Measurements from ENCODE around the gene KCNQ5. TPM values are rescaled to one million over a fixed set of nuclear protein-coding genes. Genes with fewer than 3 reads are reported as not detected.

Gene KCNQ5
- total RNA-seq, 1 experiment from 2014 or later: 0.07 TPM

GRCh38 chr6:73054958-73055357 lies 433.1 kb downstream of the KCNQ5 start:
- no peaks in the 10 kb centered on the region for H3K4me1 ChIP-seq (ENCODE audit: insufficient read depth, low read length)
- no peak overlapping the region for H3K14ac ChIP-seq (ENCODE audit: insufficient read depth, low read length)
- H3T11ph ChIP-seq (ENCODE audit: low read length): no peak overlapping the region
- Mint-ChIP-seq H3K27me3 (ENCODE audit: low read depth) (no peaks in the 10 kb centered on the region), H3K4me3 (no peak overlapping the region), H3K9me3 (no peaks in the 10 kb centered on the region), H3K4me1 (no peaks in the 10 kb centered on the region), H3K27ac (no peak overlapping the region), H3K36me3 (ENCODE audit: insufficient read depth in 1 of 3, low read depth in 3 of 3) (no peaks in the 10 kb centered on the region)
- H2BK20ac ChIP-seq (ENCODE audit: low read depth, low read length, poor library complexity, severe bottlenecking): no peak overlapping the region
- no CpG with 5 or more reads among the region's 11 CpGs for WGBS (ENCODE audit: extremely low coverage, insufficient read length, low lambda C conversion rate)
- H2BK120ac ChIP-seq (ENCODE audit: low read depth, low read length, poor library complexity, severe bottlenecking): no peak overlapping the region
- no peaks in the 10 kb centered on the region for H3K27me3 ChIP-seq (ENCODE audit: insufficient read depth, low read length)
- no peak overlapping the region for H3K56ac ChIP-seq (ENCODE audit: insufficient read length, low read depth, low read length)
- no peak overlapping the region for H2AK5ac ChIP-seq (ENCODE audit: insufficient read length, low read length)
- no peak overlapping the region for H2BK15ac ChIP-seq (ENCODE audit: low read depth, low read length)
- no peak overlapping the region for H3K4me2 ChIP-seq (ENCODE audit: insufficient read depth, insufficient read length, low read length)
- H3K79me1 ChIP-seq (ENCODE audit: insufficient read depth, low read depth, low read length, poor library complexity, severe bottlenecking): no peaks in the 10 kb centered on the region
- no peak for DNase-seq
- no peak overlapping the region for H3K27ac ChIP-seq (ENCODE audit: insufficient read length, low read depth, low read length)
- H2AFZ ChIP-seq (ENCODE audit: low read length): no peak overlapping the region
- no peaks in the 10 kb centered on the region for H3K79me2 ChIP-seq (ENCODE audit: insufficient read depth, low read length)
- no peak overlapping the region for H4K8ac ChIP-seq (replicated peaks; ENCODE audit: insufficient read length, low read depth, low read length)
- no peaks in the 10 kb centered on the region for H3K9me3 ChIP-seq (ENCODE audit: control insufficient read depth, low read depth, low read length)
- H3K23ac ChIP-seq (ENCODE audit: insufficient read length, low read depth, low read length): no peak overlapping the region
- H4K20me1 ChIP-seq (ENCODE audit: control insufficient read depth, insufficient read depth, insufficient read length): no peaks in the 10 kb centered on the region
- H2BK12ac ChIP-seq (ENCODE audit: insufficient read length, low read depth, low read length): no peak overlapping the region
- no peak overlapping the region for H4K91ac ChIP-seq (ENCODE audit: insufficient read length, low read depth, low read length)
- H3K4ac ChIP-seq (ENCODE audit: low read depth, low read length): no peak overlapping the region
- no peak overlapping the region for H3K9ac ChIP-seq (ENCODE audit: extremely low read depth, insufficient read length, low read length)
- no peak overlapping the region for H3K18ac ChIP-seq (ENCODE audit: insufficient read length, low read depth, low read length)
- no peak overlapping the region for H4K5ac ChIP-seq (ENCODE audit: insufficient read length, low read depth, low read length)
- H2BK5ac ChIP-seq (ENCODE audit: insufficient read length, low read length): no peak overlapping the region
- H3K23me2 ChIP-seq (ENCODE audit: insufficient read length, low read depth, low read length, poor library complexity, severe bottlenecking): no peaks in the 10 kb centered on the region
- TF ChIP-seq CTCF (conservative IDR thresholded peaks at IDR 0.05): no peak

Measured in H9 (cell line).